Activated T-cell treated with anti-CD3 and anti-CD28 coated beads for 48 hours (primary cell): ENCODE data around the gene NR1D1.
A peak's percentile ranks its signal among the peaks of the same experiment; 100 is the strongest.

ENCODE experiments used
- DNase-seq: peaks from one replicate; pipeline ENCODE4 v3.0.0-alpha.2; 2020; ENCODE audit warnings: low read depth

NR1D1 gene

GRCh38 chr17:40075201-40075941, 25.0 kb downstream of the NR1D1 start:
- peak; percentile 52 for DNase-seq

DNA sequence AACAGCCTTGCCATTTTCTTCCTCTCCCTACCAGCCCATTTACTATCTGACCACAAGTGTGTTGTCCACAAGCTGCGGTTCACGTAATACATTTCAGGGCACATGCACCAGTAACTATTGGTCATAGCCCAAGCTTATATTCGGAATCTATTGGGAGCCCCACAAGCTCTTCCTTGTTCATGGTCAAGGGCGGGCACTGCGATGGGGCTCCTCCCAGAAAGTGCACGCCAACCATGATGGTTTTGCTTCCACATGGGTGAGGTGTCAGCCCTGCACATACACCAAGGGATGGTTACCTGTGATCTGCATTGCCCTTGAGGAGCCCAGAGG, 25.6 kb downstream of the NR1D1 start:
- no peak for DNase-seq

DNA sequence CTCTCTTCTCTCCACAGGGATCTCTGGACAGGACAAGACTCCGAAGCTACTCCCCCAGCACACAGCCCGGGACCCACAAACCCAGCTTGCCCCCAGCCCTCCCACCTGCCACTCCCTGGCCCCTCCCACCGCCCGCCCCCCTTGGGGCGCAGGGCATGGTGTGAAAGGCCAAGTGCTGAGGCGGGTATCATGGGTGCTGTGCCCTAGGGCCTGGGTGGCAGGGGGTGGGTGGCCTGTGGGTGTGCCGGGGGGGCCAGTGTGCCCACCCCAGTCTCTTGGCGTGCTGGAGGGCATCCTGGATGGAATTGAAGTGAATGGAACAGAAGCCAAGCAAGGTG, 26.2 kb downstream of the NR1D1 start:
- DNase-seq, result no peak

GRCh38 chr17:40073454-40074174, 26.8 kb downstream of the NR1D1 start:
- no peak for DNase-seq

DNA sequence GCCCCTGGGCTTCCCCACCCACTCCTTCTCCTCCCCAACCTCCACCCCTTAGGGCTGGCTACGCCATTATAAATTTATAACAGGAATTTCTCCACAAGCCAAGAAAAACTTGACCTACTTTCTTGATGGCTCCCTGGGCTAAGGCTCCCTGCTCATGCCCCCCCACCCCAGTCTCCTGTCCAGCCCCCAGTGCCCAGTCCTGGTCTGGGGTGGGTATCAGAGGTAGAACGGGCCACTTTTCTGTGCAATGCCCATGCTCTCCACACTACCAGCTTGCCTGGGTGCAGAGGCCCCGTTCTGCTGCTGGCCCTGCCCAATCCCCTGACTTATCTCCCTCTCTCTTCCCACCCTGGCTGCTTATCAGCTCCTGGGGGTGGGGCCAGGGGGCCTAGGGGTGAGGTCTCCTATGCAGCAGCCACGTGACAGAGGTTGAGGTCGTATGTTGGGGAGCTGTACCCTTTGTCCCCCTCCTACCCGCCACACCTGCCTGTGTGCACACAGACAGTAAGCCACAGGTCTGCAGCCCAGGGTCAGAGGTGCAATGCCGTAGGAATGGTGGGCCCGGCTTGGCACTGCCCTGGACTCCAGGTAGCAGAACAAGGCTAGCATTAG, 27.5 kb downstream of the NR1D1 start:
- no peak for DNase-seq

DNA sequence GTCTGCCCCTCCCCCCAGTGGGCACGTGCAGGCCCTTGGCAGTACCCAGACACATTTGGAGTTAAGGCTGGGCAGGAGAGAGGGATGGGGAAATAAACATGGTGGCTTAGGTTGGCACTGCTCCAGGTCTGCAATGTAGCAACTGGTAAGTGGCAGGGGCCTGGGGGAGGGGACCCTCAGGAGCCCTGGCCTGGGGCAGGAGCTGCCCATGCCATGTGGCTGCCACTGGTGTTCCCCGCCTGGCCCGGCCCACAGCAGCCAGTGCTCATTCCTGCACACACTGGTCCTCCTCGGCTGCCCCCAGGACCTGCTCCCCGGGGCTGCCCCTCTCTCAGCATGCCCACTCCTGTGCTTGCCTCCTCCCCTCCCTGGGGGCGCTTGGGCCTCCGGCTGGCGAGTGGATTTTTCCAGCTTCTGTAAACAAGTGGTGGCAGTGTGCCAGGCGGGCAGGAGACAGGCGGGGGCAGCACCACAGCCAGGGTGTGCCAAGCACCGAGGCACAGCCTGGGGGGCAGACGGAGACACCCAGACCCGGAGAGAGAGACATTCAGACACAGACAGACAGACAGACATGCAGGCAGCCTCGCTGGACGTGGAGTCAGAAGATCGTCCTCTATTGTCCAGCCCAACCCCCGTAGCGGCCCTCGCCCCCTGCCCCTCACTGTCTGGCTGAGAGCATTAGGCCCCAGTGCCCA, 28.2 kb downstream of the NR1D1 start:
- DNase-seq, result no peak

- no peak for DNase-seq
Measured at GRCh38 chr17:40071313-40072039, 28.9 kb downstream of the NR1D1 start.

DNA sequence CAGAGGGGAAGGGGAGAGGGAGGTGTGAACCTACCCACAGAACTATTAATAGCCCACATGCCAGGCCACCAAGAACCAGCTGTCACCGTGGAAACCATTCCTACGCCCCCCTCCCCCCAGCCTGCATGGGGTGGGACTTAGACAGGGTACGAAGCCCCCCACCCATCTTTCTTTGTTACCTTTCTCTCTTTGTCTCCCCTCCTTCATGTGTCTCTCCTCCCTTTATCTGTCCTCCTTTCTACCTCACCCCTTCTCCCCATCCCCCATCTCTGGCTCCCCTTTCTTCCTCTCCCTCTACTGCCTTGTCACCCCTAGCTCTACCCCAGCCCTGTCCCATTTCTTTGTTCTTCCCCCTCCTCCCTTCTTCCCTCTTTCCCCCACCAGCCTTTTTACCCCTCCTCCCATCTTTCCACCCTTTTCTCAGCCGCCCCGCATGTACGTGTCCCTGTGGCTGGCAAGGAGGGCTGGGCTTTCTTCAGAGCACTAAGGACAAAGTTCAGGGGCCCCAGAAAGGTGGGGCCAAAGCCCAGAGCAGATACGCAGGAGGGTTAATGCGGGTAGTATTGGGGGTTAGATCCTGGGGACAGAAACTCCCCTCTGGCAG, 29.6 kb downstream of the NR1D1 start:
- no peak for DNase-seq

- no peak for DNase-seq
Measured at GRCh38 chr17:40069751-40070708, 30.4 kb downstream of the NR1D1 start.

- peak; percentile 66 for DNase-seq
Measured at GRCh38 chr17:40068917-40069750, 31.3 kb downstream of the NR1D1 start.

DNA sequence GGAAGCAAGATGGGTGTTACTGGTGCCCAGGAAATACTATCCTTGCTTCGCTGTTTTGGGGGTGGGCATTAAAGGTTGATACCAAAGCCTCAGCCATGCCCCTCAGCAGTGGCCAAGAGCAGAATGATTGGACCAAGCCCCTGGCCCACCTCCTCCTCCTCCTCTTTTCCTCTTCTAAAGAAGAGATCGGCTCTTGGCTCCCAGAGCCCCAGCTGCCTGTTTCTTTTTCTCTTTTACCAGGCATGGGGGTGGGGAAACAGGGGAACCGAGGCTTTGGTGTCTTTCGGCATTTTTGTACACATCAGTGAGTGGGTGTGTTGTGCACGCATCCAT, 31.8 kb downstream of the NR1D1 start:
- no peak for DNase-seq

DNA sequence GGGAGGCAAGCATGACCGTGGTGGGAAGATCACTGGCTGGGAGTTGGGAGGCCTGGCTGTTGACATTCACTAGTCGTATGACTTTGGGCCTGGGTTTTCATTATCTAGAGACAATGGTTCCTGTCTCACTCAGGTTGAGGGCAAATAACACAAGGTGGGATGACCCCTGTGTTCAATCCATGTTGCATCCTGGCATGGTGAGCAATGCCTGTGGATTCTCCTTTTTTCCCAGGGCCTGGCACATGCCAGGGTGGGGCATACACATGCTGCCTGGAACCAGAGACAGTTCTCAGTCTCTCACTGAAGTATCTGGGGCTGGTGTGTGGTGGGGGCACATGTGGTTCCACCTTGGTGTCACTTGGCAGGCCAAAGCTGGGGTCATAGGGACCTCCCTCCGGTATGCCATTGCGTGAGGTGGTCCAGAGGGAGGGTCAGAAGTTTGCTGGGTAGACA, 32.2 kb downstream of the NR1D1 start:
- no peak for DNase-seq

DNA sequence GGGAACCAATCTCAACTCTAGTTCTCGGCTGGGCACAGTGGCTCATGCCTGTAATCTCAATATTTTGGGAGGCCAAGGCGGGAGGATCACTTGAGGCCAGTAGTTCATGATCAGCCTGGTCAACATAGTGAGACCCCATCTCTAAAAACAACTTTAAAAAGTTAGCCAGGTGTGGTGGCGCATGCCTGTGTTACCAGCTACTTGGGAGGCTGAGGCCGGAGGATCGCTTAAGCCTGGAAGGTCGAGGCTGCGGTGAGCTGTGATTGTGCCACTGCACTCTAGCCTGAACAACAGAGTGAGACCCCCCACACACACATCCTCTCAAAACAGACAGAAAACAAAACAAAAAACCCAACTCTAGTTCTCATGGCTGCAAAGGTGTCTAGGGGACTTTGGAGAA, 32.7 kb downstream of the NR1D1 start:
- DNase-seq, result no peak

DNA sequence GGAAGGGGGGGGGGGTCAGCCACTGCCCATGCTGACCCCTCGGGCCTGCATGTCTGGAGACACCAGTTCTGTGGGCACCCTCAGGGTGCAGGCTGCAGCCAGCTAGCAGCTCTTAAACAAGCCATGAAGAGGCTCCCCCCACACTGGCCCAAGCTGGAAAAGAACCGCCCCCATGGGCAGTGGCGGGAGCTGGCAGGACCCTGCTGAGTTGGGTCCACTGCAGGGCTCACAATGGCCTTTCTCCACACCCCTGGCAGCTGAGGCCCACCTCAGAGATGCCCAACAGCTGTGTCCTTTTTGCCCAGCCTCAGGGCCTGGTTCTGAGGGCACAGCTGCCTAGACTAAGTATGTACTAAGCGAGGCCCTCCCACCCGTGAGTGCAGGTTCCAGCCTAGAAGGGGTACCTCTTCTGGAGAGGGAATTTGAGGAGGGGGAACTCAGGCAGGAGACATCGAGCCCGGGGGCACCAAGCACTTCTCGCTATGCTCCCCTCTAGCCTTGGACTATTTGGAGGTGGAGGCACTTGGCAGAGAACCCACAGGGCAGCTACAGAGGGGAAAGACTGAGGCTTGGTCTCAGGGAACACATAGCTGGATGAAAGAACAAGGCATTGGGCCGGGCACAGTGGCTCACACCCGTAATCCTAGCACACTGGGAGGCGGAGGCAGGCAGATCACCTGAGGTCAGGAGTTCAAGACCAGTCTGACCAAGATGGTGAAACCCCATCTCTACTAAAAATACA, 34.4 kb downstream of the NR1D1 start:
- DNase-seq, result no peak

GRCh38 chr17:40064971-40065768, 35.2 kb downstream of the NR1D1 start:
- DNase-seq, result no peak

DNA sequence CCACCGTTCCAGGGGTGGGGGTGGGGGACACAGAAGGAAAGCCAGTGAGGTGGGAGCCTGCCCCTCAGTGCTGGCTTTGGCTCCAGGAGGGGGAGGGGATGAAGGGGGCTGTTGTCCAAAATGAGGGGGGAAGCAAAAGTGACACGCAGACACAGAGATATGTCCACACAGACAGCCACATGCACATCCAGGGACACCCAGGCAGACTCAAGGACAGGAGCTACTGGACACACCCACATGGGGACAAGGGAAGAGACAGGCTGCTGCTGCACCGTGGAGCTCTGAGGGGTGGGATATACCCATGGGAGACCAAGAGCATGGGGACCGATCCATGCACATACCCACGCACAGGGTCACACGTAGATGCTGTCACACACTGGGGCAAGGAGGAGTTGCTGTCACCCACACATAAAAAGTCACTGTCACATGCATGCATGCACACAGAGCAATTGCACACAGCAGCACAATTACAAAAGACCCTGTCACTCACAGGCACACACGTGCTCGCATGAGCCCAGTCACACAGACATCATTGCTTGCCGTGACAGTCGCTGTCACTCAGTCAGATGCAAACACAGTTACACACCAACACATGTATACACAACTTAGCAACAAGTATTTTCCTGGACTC, 36.4 kb downstream of the NR1D1 start:
- no peak for DNase-seq

GRCh38 chr17:40063187-40063771, 37.1 kb downstream of the NR1D1 start:
- DNase-seq, result no peak
